ENCODE data around the gene MTHFD2L.

The MTHFD2L gene

DNA sequence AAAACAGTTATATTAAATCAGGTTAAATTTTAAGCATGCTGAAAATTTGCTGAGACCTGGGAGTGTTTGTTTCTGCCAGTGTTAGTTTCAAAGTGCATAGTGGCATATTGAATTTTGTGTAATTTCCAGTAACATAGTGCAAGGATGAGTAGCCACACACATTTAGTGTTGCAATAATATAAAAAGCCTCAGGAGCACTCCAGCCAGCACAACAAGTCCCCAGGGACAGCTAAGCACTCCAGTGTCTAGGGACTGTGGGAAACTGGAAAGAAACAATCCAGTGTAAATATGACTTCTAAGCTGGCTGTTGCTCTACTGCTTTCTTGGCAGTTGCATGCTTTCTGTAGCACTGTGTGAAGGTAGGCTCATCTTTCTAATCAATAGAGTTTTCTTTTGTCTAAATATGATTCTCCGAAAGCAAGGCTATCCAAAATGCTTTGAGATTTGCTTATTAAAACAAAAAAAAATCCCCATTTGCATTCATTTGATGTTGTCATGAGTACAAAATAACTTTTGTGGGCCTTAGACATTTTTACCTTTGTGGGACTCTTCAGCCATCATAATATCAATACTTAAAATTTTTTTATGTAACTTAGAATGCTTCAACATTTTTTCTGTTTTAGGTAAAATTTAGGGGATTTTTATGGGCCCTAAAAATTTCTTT, 34.7 kb upstream of the MTHFD2L start (continued):
- TF ChIP-seq, protein P1, sequence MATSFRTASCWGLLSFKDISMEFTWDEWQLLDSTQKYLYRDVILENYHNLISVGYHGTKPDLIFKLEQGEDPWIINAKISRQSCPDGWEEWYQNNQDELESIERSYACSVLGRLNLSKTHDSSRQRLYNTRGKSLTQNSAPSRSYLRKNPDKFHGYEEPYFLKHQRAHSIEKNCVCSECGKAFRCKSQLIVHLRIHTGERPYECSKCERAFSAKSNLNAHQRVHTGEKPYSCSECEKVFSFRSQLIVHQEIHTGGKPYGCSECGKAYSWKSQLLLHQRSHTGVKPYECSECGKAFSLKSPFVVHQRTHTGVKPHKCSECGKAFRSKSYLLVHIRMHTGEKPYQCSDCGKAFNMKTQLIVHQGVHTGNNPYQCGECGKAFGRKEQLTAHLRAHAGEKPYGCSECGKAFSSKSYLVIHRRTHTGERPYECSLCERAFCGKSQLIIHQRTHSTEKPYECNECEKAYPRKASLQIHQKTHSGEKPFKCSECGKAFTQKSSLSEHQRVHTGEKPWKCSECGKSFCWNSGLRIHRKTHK (tag by site-specific recombination; IDR thresholded peaks at IDR 0.05): no peak
- TF ChIP-seq, protein P2, sequence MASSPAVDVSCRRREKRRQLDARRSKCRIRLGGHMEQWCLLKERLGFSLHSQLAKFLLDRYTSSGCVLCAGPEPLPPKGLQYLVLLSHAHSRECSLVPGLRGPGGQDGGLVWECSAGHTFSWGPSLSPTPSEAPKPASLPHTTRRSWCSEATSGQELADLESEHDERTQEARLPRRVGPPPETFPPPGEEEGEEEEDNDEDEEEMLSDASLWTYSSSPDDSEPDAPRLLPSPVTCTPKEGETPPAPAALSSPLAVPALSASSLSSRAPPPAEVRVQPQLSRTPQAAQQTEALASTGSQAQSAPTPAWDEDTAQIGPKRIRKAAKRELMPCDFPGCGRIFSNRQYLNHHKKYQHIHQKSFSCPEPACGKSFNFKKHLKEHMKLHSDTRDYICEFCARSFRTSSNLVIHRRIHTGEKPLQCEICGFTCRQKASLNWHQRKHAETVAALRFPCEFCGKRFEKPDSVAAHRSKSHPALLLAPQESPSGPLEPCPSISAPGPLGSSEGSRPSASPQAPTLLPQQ (tag by site-specific recombination; IDR thresholded peaks at IDR 0.05): no peak
- 0 out of 2 replicates have a peak, but pooled peaks have one; percentile 16 for TF ChIP-seq TRIM28 (IDR thresholded peaks at IDR 0.05; ENCODE audit: borderline replicate concordance, low read length)
- TF ChIP-seq ZNF140 (tag by site-specific recombination; IDR thresholded peaks at IDR 0.05): no peak
- TF ChIP-seq ZNF510 (tag by site-specific recombination; IDR thresholded peaks at IDR 0.05; ENCODE audit: insufficient replicate concordance): no peak
- no peak for TF ChIP-seq ZNF266 (tag by site-specific recombination; IDR thresholded peaks at IDR 0.05; ENCODE audit: low read depth)
- TF ChIP-seq ZNF292 (tag by site-specific recombination; IDR thresholded peaks at IDR 0.05; ENCODE audit: borderline replicate concordance, low read depth): no peak
- TF ChIP-seq ZNF658 (tag by site-specific recombination; IDR thresholded peaks at IDR 0.05): no peak
- TF ChIP-seq ZFP37 (tag by site-specific recombination; IDR thresholded peaks at IDR 0.05): no peak
- TF ChIP-seq ZNF701 (tag by site-specific recombination; IDR thresholded peaks at IDR 0.05): no peak
- TF ChIP-seq, protein P3, sequence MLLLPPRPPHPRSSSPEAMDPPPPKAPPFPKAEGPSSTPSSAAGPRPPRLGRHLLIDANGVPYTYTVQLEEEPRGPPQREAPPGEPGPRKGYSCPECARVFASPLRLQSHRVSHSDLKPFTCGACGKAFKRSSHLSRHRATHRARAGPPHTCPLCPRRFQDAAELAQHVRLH (tag by site-specific recombination; IDR thresholded peaks at IDR 0.05): no peak
- no peak for TF ChIP-seq ZNF654 (tag by site-specific recombination; IDR thresholded peaks at IDR 0.05; ENCODE audit: low read depth)
- TF ChIP-seq ZNF223 (tag by site-specific recombination; IDR thresholded peaks at IDR 0.05): no peak
- TF ChIP-seq ZNF830 (tag by site-specific recombination; IDR thresholded peaks at IDR 0.05; ENCODE audit: low read depth): no peak
- TF ChIP-seq HOXA7 (CRISPR knock-in tag; IDR thresholded peaks at IDR 0.05; ENCODE audit: borderline replicate concordance): no peak
- no peak for TF ChIP-seq YY1 (tag by site-specific recombination; IDR thresholded peaks at IDR 0.05)
- TF ChIP-seq ZNF600 (tag by site-specific recombination; IDR thresholded peaks at IDR 0.05): no peak

DNA sequence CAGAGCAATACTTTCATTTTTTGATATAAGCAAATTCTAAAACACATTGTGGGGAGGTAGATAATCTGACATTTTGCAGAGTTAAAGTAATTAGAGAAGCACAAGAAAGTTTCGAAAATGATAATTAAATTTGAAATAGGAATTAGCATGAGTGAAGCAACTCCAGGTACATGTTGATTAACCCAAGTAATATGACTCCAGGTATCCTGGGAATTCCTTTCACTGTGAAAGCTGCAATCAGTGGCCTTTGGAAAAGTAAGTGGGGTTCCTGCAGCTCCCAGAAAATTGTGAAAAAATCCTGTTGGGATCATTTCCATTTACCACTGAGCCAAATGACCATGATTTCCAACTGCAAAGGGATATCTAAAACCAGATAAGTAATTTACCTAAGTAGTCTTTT, 32.9 kb upstream of the MTHFD2L start:
- ChIA-PET POLR2A (no interaction called here), CTCF (interaction anchor here (1.1 kb wide), 1 partner anchor 67 kb away, joined by 4 read pairs; no protein-coding TSS in a partner anchor)
- Histone ChIP-seq H3K4me1 (ENCODE audit: control insufficient read depth, insufficient read depth, low read length) (no peaks in the 10 kb centered on the region), H3K4me3 (ENCODE audit: low read depth, low read length) (no peak overlapping the region), H3K36me3 (ENCODE audit: control insufficient read depth in 2 of 2, insufficient read depth in 1 of 2, low read length in 2 of 2) (no peaks in the 10 kb centered on the region), H3K27ac (ENCODE audit: extremely low read depth, low read depth, low read length) (no peak overlapping the region), H3K9me3 (ENCODE audit: control insufficient read depth, insufficient read depth, low read depth, low read length) (no peaks in the 10 kb centered on the region)
- TF ChIP-seq ZXDB (tag by site-specific recombination; IDR thresholded peaks at IDR 0.05) (no peak), MYNN (tag by site-specific recombination; IDR thresholded peaks at IDR 0.05; ENCODE audit: borderline replicate concordance) (no peak), ZNF777 (tag by site-specific recombination; IDR thresholded peaks at IDR 0.05; ENCODE audit: borderline replicate concordance) (no peak), ZNF624 (tag by site-specific recombination; IDR thresholded peaks at IDR 0.05) (no peak), ZSCAN30 (tag by site-specific recombination; IDR thresholded peaks at IDR 0.05) (no peak), ZNF600 (tag by site-specific recombination; IDR thresholded peaks at IDR 0.05) (no peak), ZBTB1 (tag by site-specific recombination; IDR thresholded peaks at IDR 0.05) (no peak), ZNF335 (tag by site-specific recombination; conservative IDR thresholded peaks at IDR 0.05) (no peak)
- TF ChIP-seq, protein P4, sequence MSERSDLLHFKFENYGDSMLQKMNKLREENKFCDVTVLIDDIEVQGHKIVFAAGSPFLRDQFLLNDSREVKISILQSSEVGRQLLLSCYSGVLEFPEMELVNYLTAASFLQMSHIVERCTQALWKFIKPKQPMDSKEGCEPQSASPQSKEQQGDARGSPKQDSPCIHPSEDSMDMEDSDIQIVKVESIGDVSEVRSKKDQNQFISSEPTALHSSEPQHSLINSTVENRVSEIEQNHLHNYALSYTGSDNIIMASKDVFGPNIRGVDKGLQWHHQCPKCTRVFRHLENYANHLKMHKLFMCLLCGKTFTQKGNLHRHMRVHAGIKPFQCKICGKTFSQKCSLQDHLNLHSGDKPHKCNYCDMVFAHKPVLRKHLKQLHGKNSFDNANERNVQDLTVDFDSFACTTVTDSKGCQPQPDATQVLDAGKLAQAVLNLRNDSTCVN (tag by site-specific recombination; optimal IDR thresholded peaks at IDR 0.05): no peak
- TF ChIP-seq, protein P5, sequence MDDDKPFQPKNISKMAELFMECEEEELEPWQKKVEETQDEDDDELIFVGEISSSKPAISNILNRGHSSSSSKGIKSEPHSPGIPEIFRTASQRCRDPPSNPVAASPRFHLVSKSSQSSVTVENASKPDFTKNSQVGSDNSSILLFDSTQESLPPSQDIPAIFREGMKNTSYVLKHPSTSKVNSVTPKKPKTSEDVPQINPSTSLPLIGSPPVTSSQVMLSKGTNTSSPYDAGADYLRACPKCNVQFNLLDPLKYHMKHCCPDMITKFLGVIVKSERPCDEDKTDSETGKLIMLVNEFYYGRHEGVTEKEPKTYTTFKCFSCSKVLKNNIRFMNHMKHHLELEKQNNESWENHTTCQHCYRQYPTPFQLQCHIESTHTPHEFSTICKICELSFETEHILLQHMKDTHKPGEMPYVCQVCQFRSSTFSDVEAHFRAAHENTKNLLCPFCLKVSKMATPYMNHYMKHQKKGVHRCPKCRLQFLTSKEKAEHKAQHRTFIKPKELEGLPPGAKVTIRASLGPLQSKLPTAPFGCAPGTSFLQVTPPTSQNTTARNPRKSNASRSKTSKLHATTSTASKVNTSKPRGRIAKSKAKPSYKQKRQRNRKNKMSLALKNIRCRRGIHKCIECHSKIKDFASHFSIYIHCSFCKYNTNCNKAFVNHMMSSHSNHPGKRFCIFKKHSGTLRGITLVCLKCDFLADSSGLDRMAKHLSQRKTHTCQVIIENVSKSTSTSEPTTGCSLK (tag by site-specific recombination; IDR thresholded peaks at IDR 0.05): no peak
